ENCODE data around the gene CDH5.

- TF ChIP-seq CTCF (IDR thresholded peaks at IDR 0.05) = no peak
- TF ChIP-seq POLR2A (IDR thresholded peaks at IDR 0.05) = no peak
These were observed 7.5 kb upstream of the CDH5 start for GRCh38 chr16:66359012-66359411.

All from body of pancreas (tissue), 4 donors.